ENCODE data around the gene AIF1L. TPM values are rescaled to one million over a fixed set of nuclear protein-coding genes. Genes with fewer than 3 reads are reported as not detected.

The AIF1L gene
- total and polyA plus RNA-seq, 2 of the 13 experiments (the other 11 are each of a cell fraction or from before 2014, with no cell fraction given): 12.4 to 36.5 TPM

- peaks cover 16 to 72% of the 10 kb centered on the region in 2 experiments; a peak in 4 of 5 replicates for H3K36me3 ChIP-seq (replicated peaks in 1 of 2; ENCODE audit: control insufficient read depth in 1 of 2, insufficient read depth in 2 of 2, low read length in 2 of 2)
- intact Hi-C loops (cut with micrococcal nuclease; ENCODE audit: unreplicated experiment): no loop called here
- 89% methylated on average over 3 of the region's 3 CpGs for WGBS (ENCODE audit: low lambda C conversion rate)
- no peak overlapping the region for H3K9ac ChIP-seq (ENCODE audit: insufficient read depth, low read depth, low read length)
- H3K4me2 ChIP-seq (ENCODE audit: low read depth, low read length): no peak overlapping the region
- peaks cover 27% of the 10 kb centered on the region for H3K4me1 ChIP-seq (ENCODE audit: insufficient read depth, low read length)
- no peak for TF ChIP-seq ZNF430 (CRISPR knock-in tag; IDR thresholded peaks at IDR 0.05)
- TF ChIP-seq YY1 (IDR thresholded peaks at IDR 0.05; ENCODE audit: insufficient read depth, insufficient replicate concordance, low read depth, low read length): no peak
- no peak for TF ChIP-seq GPN1 (CRISPR knock-in tag; IDR thresholded peaks at IDR 0.05; ENCODE audit: borderline replicate concordance)
- TF ChIP-seq ZBTB14 (CRISPR knock-in tag; IDR thresholded peaks at IDR 0.05): no peak
- no peak for TF ChIP-seq ZNF557 (CRISPR knock-in tag; IDR thresholded peaks at IDR 0.05)
- no peak for TF ChIP-seq ZBTB49 (CRISPR knock-in tag; IDR thresholded peaks at IDR 0.05; ENCODE audit: borderline replicate concordance)
- no peak for TF ChIP-seq E2F1 (CRISPR knock-in tag; IDR thresholded peaks at IDR 0.05)
- TF ChIP-seq SP140L (CRISPR knock-in tag; IDR thresholded peaks at IDR 0.05; ENCODE audit: borderline replicate concordance): no peak
- TF ChIP-seq TOPORS (CRISPR knock-in tag; IDR thresholded peaks at IDR 0.05): no peak
- TF ChIP-seq ATF1 (CRISPR knock-in tag; IDR thresholded peaks at IDR 0.05): no peak
- H3K9me3 ChIP-seq (ENCODE audit: low read length): no peaks in the 10 kb centered on the region
- no peak overlapping the region for H3K27ac ChIP-seq (ENCODE audit: extremely low read length, insufficient read depth, low read length)
- DNase-seq (ENCODE audit: low spot score): no peak
- ChIA-PET CTCF (ENCODE audit: low intra/inter-chr PET ratio, low total read pairs) (no interaction called here), POLR2A (no interaction called here)
- H4K20me1 ChIP-seq (ENCODE audit: insufficient read depth, low read length): no peaks in the 10 kb centered on the region
- H3K79me2 ChIP-seq (ENCODE audit: insufficient read depth, low read length): peaks cover 27% of the 10 kb centered on the region
- BruUV-seq (replicated peaks): no TSS peak
- H3K27me3 ChIP-seq (ENCODE audit: control insufficient read depth in 1 of 2, insufficient read depth in 2 of 2, low read length in 2 of 2): peaks cover 0 to 6% of the 10 kb centered on the region in 2 experiments; a peak in 1 of 5 replicates
- FAIRE-seq: no peak
- H3K4me3 ChIP-seq (replicated peaks in 1 of 3; ENCODE audit: insufficient read depth in 1 of 3, low read depth in 2 of 3, low read length in 3 of 3): no peak overlapping the region
- no peak for ATAC-seq
- H2AFZ ChIP-seq (ENCODE audit: low read length): no peak overlapping the region
- in situ Hi-C loops (cut with HindIII; ENCODE audit: extremely low pct_ligation_motif_present, low pct_unique_long_range_greater_than_20kb): no loop called here
Measured at GRCh38 chr9:131129183-131129582, 32.9 kb downstream of the AIF1L start.
